BJ (cell line): Measurements from ENCODE around the gene SIGLEC9. TPM values are rescaled to one million over a fixed set of nuclear protein-coding genes. Genes with fewer than 3 reads are reported as not detected.

Experiments used
- CTCF ChIA-PET: fragments of 350-600 bp; formaldehyde crosslinking; extraction: SDS; loops from one replicate; lab custom pipeline; 2021; ENCODE audit warnings: antibody characterized with exemption, inconsistent platforms; lab: Yijun Ruan, JAX
- POLR2A ChIA-PET: fragments of 300-600 bp; sonication (Branson Sonifier 250); formaldehyde crosslinking; extraction: SDS; loops from one replicate; lab custom pipeline; 2021; ENCODE audit warnings: antibody characterized with exemption; lab: Charles Lee
- DNase-seq: peaks from one replicate; pipeline ENCODE4 v3.0.0-alpha.2; 2011; ENCODE audit warnings: low read depth
- H3K27me3 ChIP-seq: 2 replicates; pipeline ENCODE4 v1.6.0; 2011; ENCODE audit warnings: low read length; ENCODE audit not compliant: control insufficient read depth, insufficient read depth
- H3K36me3 ChIP-seq: 2 replicates; pipeline ENCODE4 v1.5.1; 2011; ENCODE audit warnings: low read length; ENCODE audit not compliant: control insufficient read depth, insufficient read depth
- H3K4me3 ChIP-seq: 2 replicates; pipeline ENCODE4 v1.5.1; 2011; ENCODE audit warnings: low read depth, mild to moderate bottlenecking, control low read depth, low read length
- polyA plus RNA-seq: library from polyadenylated mRNA; depleted of rRNA; stranded (reverse); fragments of >200 nt; gene quantifications from 2 replicates; pipeline ENCODE4 v1.2.3, GENCODE V29; 2011
- TF ChIP-seq, protein P1 (sequence below): IDR thresholded peaks from 2 replicates; pipeline ENCODE4 v1.5.1; 2011; ENCODE audit warnings: low read depth, mild to moderate bottlenecking, control low read depth, inconsistent platforms, low read length, moderate library complexity; ENCODE audit not compliant: insufficient read depth

Gene SIGLEC9
- polyA plus RNA-seq, 1 experiment, result not detected

DNA sequence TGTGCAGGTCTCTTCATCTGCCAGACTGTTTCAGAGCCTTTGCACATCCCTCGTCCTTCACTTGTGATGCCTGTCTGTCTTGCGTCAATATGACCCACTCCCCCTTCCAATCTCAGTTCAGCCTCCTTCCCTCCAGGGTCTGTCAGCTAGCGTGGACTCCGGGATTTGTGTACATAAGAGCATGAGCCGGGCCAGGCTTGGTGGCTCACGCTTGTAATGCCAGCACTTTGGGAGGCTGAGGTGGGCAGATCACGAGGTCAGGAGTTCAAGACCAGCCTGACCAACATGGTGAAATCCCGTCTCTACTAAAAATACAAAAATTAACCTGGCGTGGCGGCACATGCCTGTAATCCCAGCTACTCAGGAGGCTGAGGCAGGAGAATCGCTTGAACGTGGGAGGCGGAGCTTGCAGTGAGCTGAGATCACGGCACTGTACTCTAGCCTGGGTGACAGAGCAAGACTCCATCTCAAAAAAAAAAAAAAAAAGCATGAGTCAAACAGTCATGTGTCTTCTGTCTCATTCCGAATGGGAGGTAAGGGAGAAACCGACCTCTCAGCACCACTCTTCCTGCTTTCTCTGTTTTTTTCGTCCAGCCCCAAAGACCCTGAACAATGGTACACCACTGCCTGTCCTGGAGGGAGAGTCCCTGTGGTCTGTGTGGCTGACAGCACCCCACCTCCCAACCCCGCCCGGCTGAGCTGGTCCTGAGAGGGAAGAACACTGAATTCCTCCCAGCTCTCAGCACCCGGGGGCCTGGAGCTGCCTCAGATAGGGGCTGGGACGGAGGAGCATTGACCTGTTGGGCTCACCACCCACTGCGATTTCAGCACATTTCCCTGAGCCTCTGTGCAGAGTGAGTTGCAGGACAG is 2.4 kb upstream of the SIGLEC9 start:
- POLR2A ChIA-PET, result no interaction called here
- CTCF ChIA-PET, result no interaction called here
- no peak for DNase-seq
- H3K27me3 ChIP-seq, result no peaks in the 10 kb centered on the region
- TF ChIP-seq, protein P1, sequence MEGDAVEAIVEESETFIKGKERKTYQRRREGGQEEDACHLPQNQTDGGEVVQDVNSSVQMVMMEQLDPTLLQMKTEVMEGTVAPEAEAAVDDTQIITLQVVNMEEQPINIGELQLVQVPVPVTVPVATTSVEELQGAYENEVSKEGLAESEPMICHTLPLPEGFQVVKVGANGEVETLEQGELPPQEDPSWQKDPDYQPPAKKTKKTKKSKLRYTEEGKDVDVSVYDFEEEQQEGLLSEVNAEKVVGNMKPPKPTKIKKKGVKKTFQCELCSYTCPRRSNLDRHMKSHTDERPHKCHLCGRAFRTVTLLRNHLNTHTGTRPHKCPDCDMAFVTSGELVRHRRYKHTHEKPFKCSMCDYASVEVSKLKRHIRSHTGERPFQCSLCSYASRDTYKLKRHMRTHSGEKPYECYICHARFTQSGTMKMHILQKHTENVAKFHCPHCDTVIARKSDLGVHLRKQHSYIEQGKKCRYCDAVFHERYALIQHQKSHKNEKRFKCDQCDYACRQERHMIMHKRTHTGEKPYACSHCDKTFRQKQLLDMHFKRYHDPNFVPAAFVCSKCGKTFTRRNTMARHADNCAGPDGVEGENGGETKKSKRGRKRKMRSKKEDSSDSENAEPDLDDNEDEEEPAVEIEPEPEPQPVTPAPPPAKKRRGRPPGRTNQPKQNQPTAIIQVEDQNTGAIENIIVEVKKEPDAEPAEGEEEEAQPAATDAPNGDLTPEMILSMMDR, result no peak
- H3K36me3 ChIP-seq, result no peaks in the 10 kb centered on the region
- H3K4me3 ChIP-seq, result no peak overlapping the region

- Histone ChIP-seq H3K36me3 (no peaks in the 10 kb centered on the region), H3K27me3 (no peaks in the 10 kb centered on the region)
Observed at GRCh38 chr19:51123381-51123800, 1.3 kb upstream of the SIGLEC9 start.

DNA sequence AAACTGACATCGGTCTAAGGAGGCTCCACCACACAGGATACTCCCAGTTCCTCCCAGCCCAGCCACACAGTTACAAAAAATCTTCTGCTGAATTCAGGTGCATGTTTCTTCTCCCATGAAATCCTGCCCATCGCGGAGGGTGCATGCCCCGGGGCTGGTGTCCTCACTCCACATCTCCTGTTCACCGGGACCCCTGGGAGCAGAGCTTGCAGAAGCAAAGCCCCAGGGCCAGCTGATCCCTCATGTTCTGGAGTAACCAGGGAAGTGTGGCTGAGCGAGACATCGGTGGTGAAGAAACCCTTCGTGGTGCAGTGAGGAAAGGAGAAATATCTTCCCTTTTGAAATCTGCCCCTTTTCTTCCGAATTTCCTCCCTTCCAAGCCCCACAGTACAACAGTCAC is 904 bp upstream of the SIGLEC9 start:
- Histone ChIP-seq H3K27me3 (no peaks in the 10 kb centered on the region), H3K4me3 (no peak overlapping the region), H3K36me3 (no peaks in the 10 kb centered on the region)
- ChIA-PET CTCF (interaction anchor here (1.2 kb wide), 1 partner anchor 24 kb away, joined by 3 read pairs; no protein-coding TSS in a partner anchor), POLR2A (interaction anchor here (0.6 kb wide), 1 partner anchor 339 kb away, joined by 4 read pairs; no protein-coding TSS in a partner anchor)
- TF ChIP-seq, protein P1, result no peak
- no peak for DNase-seq

More at GRCh38 chr19:51123381-51123800, 1.3 kb upstream of the SIGLEC9 start:
- TF ChIP-seq, protein P1, result no peak
- DNase-seq, result no peak
- CTCF ChIA-PET, result no interaction called here
- H3K4me3 ChIP-seq, result no peak overlapping the region
- POLR2A ChIA-PET, result interaction anchor here (0.6 kb wide), 1 partner anchor 338 kb away, joined by 4 read pairs; no protein-coding TSS in a partner anchor

DNA sequence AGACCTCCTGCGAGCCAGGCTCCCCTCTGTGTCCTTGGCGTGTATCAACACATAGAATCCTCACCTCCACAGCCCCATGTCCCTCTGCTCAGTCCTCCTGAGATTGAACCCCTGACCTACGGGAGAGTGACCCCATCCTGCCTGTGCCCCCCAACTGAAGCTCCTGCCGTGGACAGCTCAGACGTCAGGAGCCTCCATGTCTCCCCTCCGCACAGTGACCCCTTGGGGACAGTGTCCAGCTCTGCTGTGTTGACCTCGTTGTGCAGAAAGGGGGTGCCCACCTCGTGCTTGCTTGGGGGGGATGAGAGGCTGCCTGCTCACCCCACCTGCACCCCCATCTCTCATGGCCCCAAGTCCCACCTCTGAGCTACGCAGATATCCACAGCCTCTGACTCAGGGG is 490 bp upstream of the SIGLEC9 start:
- Histone ChIP-seq H3K36me3 (no peaks in the 10 kb centered on the region), H3K27me3 (no peaks in the 10 kb centered on the region), H3K4me3 (no peak overlapping the region)
- DNase-seq, result no peak
- CTCF ChIA-PET, result interaction anchor here (1.2 kb wide), 1 partner anchor 24 kb away, joined by 3 read pairs; no protein-coding TSS in a partner anchor
- POLR2A ChIA-PET, result no interaction called here
- TF ChIP-seq, protein P1, result no peak

GRCh38 chr19:51125421-51126075 is 842 bp downstream of the SIGLEC9 start:
- Histone ChIP-seq H3K36me3 (no peaks in the 10 kb centered on the region), H3K27me3 (no peaks in the 10 kb centered on the region), H3K4me3 (no peak overlapping the region)
- ChIA-PET CTCF (interaction anchor here (1.0 kb wide), 1 partner anchor 11 kb away, joined by 3 read pairs; no protein-coding TSS in a partner anchor), POLR2A (no interaction called here)
- TF ChIP-seq, protein P1, result no peak
- no peak for DNase-seq
